ENCODE data around the gene FOS. TPM values are rescaled to one million over a fixed set of nuclear protein-coding genes. Genes with fewer than 3 reads are reported as not detected.
"Not testable (repeated sequence)": the region's sequence is repeated elsewhere in the genome, so short reads cannot be mapped to it uniquely, and the experiment has no call there.

Gene FOS
- total and polyA plus RNA-seq, 7 donors = 108 to 1,048 (median 374) TPM

DNA sequence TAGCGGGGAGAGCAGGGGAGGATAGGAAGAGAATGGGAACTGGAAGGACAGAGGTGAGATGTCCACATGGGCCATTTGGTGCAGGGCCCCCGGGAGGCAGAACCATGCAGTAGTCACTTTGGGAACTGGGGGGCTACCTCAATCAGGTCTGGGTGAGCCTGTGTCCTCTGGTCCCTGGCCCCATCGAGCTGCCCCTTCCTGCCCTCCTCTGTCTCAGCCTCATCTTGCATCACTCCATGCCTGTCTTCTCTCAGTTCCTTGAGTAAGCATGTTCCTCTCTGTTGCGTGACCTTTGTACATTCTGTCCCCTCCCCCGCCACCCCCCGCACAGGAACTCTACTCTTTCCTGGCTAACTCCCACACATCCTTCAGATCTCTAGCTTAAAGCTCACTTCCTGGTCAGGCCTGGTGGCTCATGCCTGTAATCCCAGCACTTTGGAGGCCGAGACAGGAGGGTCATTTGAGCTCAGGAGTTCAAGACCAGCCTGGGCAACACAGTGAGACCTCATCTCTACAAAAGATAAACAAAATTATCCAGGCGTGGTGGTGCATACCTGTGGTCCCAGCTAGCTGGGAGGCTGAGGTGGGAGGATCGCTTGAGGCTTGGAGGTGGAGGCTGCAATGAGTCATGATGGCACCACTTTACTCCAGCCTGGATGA lies 23.2 kb downstream of the FOS start:
- WGBS, 2 donors = 39 to 56% methylated on average over 9 of the region's 9 CpGs
- no peaks in the 10 kb centered on the region for H3K36me3 ChIP-seq
- no peaks in the 10 kb centered on the region for H3K9me3 ChIP-seq
- no peaks in the 10 kb centered on the region for H3K27me3 ChIP-seq
- H3K4me1 ChIP-seq = peaks cover 0 to 3% (median 0%) of the 10 kb centered on the region in 4 donors
- peak; percentile 77 for DNase-seq
- H3K27ac ChIP-seq = peak overlapping the region in 2 of 4 donors; percentile 27 to 46
- TF ChIP-seq, protein P1, sequence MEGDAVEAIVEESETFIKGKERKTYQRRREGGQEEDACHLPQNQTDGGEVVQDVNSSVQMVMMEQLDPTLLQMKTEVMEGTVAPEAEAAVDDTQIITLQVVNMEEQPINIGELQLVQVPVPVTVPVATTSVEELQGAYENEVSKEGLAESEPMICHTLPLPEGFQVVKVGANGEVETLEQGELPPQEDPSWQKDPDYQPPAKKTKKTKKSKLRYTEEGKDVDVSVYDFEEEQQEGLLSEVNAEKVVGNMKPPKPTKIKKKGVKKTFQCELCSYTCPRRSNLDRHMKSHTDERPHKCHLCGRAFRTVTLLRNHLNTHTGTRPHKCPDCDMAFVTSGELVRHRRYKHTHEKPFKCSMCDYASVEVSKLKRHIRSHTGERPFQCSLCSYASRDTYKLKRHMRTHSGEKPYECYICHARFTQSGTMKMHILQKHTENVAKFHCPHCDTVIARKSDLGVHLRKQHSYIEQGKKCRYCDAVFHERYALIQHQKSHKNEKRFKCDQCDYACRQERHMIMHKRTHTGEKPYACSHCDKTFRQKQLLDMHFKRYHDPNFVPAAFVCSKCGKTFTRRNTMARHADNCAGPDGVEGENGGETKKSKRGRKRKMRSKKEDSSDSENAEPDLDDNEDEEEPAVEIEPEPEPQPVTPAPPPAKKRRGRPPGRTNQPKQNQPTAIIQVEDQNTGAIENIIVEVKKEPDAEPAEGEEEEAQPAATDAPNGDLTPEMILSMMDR (IDR thresholded peaks at IDR 0.05) = no peak
- TF ChIP-seq POLR2A (IDR thresholded peaks at IDR 0.05) (no peak), POLR2AphosphoS5 (IDR thresholded peaks at IDR 0.05) (peak in 3 of 4 donors; percentile 16 to 50 (median 46)), EP300 (IDR thresholded peaks at IDR 0.05) (peak in 1 of 4 donors; percentile 56)
- intact Hi-C loops (cut with DNase I) = loop anchor here (10.0 kb wide), 1 partner anchor 357 kb away; no protein-coding TSS in a partner anchor
- no peak overlapping the region for H3K4me3 ChIP-seq

GRCh38 chr14:75303381-75303789 lies 24.8 kb downstream of the FOS start:
- H3K27me3 ChIP-seq = no peaks in the 10 kb centered on the region
- peak overlapping the region in 2 of 4 donors; percentile 13 to 46 for H3K27ac ChIP-seq
- H3K4me3 ChIP-seq = no peak overlapping the region
- peak; percentile 86 for DNase-seq
- no peaks in the 10 kb centered on the region for H3K9me3 ChIP-seq
- no peaks in the 10 kb centered on the region for H3K36me3 ChIP-seq
- intact Hi-C loops (cut with DNase I) = loop anchor here (1.0 to 10.0 kb wide), 2 partner anchors 171 to 359 kb away; no protein-coding TSS in a partner anchor
- peaks cover 0 to 3% (median 0%) of the 10 kb centered on the region in 4 donors for H3K4me1 ChIP-seq
- TF ChIP-seq POLR2A (IDR thresholded peaks at IDR 0.05) (no peak), POLR2AphosphoS5 (IDR thresholded peaks at IDR 0.05) (peak in 1 of 4 donors; percentile 18), EP300 (IDR thresholded peaks at IDR 0.05) (no peak)
- TF ChIP-seq, protein P1 (IDR thresholded peaks at IDR 0.05) = peak; percentile 83 to 90 (median 84)
- 22 to 28% methylated on average over 15 of the region's 15 CpGs for WGBS, 2 donors

GRCh38 chr14:75306410-75306809 lies 27.8 kb downstream of the FOS start:
- intact Hi-C loops (cut with DNase I) = loop anchor here (10.0 kb wide), 1 partner anchor 362 kb away; no protein-coding TSS in a partner anchor
- DNase-seq, H3K36me3 ChIP-seq: not testable (repeated sequence)

GRCh38 chr14:75306927-75307699 lies 28.5 kb downstream of the FOS start:
- intact Hi-C loops (cut with DNase I) = loop anchor here (10.0 kb wide), 1 partner anchor 362 kb away; no protein-coding TSS in a partner anchor
- H3K4me3 ChIP-seq = no peak overlapping the region
- no peak overlapping the region for H3K27ac ChIP-seq
- TF ChIP-seq POLR2AphosphoS5 (IDR thresholded peaks at IDR 0.05) (no peak), EP300 (IDR thresholded peaks at IDR 0.05) (no peak), POLR2A (IDR thresholded peaks at IDR 0.05) (no peak)
- H3K4me1 ChIP-seq = peaks cover 0 to 23% (median 19%) of the 10 kb centered on the region in 4 donors
- no peak for DNase-seq
- WGBS, 2 donors = 71 to 78% methylated on average over 9 of the region's 9 CpGs
- no peaks in the 10 kb centered on the region for H3K36me3 ChIP-seq
- no peaks in the 10 kb centered on the region for H3K27me3 ChIP-seq
- no peaks in the 10 kb centered on the region for H3K9me3 ChIP-seq

More at GRCh38 chr14:75306410-75306809, 27.8 kb downstream of the FOS start:
- H3K27ac ChIP-seq, H3K9me3 ChIP-seq, H3K27me3 ChIP-seq, H3K4me3 ChIP-seq: not testable (repeated sequence)
- peaks cover 0 to 16% (median 15%) of the 10 kb centered on the region in 4 donors for H3K4me1 ChIP-seq
- WGBS, 2 donors = 64 to 80% methylated on average over 4 of the region's 4 CpGs

DNA sequence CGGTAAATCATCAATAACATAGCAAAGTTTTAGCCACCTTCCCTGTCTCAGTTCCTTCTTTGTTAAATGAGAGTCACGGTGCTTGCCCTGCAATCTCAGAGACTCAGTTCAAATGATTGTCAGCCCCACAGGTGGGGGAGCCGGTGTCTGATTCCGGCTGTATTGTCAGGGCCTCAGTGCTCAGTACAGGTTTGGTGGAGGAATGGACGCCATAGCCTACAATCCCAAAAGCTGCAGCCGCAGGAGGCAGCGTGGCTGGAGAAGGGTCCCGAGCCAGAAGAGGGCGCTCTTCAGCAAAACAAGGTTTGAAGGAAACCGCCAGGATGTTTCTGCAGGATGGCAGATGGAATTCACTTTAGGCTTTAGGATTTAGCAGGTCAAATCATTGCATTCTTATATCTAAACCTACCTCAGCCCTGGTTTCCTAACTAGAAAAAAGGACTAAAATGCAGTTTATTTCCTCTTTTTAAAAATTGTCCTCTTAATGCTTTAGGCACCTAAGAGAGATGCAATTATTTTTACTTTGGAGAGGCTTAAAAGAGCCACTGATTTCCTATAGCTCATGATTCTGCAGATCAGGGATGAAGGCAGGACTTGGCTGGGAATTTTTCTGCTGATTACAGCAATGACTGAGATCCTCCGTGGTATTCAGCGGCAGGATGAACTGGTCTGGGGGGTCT lies 29.2 kb downstream of the FOS start:
- Histone ChIP-seq H3K9me3 (no peaks in the 10 kb centered on the region), H3K27ac (no peak overlapping the region), H3K4me1 (peaks cover 0 to 26% (median 19%) of the 10 kb centered on the region in 4 donors), H3K4me3 (no peak overlapping the region), H3K36me3 (no peaks in the 10 kb centered on the region), H3K27me3 (no peaks in the 10 kb centered on the region)
- peak in 2 of 4 donors; percentile 23 to 50 for TF ChIP-seq POLR2AphosphoS5 (IDR thresholded peaks at IDR 0.05)
- TF ChIP-seq, protein P1 (IDR thresholded peaks at IDR 0.05) = peak; percentile 73 to 93 (median 78)
- no peak for TF ChIP-seq EP300 (IDR thresholded peaks at IDR 0.05)
- TF ChIP-seq POLR2A (IDR thresholded peaks at IDR 0.05) = no peak
- intact Hi-C loops (cut with DNase I) = loop anchor here (1.0 to 10.0 kb wide), 3 partner anchors 119 to 363 kb away; no protein-coding TSS in a partner anchor
- WGBS, 2 donors = 22 to 26% methylated on average over 12 of the region's 12 CpGs
- peak; percentile 93 for DNase-seq

DNA sequence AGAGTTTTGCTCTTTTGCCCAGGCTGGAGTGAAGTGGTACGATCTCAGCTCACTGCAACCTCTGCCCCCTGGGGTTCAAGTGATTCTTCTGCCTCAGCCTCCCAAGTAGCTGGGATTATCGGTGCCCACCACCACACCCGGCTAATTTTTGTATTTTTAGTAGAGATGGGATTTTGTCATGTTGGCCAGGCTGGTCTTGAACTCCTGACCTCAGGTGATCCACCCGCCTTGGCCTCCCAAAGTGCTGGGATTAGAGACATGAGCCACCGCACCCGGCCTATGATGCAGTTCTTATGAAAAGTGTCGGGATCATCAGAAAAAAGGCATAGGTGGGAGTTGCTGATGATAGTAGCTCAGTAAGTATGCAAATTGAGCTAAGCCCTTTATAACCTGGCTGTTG lies 30.4 kb downstream of the FOS start:
- not testable (repeated sequence) for H3K27ac ChIP-seq, H3K27me3 ChIP-seq, H3K4me3 ChIP-seq, H3K9me3 ChIP-seq, H3K36me3 ChIP-seq
- intact Hi-C loops (cut with DNase I) = loop anchor here (1.0 to 10.0 kb wide), 3 partner anchors 118 to 364 kb away; no protein-coding TSS in a partner anchor
- 88 to 89% methylated on average over 7 of the region's 7 CpGs for WGBS, 2 donors
- peaks cover 0 to 26% (median 17%) of the 10 kb centered on the region in 4 donors for H3K4me1 ChIP-seq
- DNase-seq = peak; percentile 40

DNA sequence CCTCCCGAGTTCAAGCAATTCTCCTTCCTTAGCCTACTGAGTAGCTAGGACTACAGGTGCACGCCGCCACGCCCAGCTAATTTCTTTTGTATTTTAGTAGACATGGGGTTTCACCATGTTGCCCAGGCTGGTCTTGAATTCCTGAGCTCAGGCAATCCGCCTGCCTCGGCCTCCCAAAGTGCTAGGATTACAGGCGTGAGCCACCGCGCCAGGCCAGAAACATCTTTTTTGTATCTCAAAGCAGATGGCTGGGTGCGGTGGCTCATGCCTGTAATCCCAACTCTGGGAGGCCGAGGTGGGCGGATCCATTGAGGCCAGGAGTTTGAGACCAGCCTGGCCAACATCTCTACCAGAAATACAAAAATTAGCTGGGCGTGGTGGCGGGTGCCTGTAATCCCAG lies 30.9 kb downstream of the FOS start:
- not testable (repeated sequence) for H3K27me3 ChIP-seq, H3K36me3 ChIP-seq, H3K4me3 ChIP-seq, H3K9me3 ChIP-seq
- intact Hi-C loops (cut with DNase I) = loop anchor here (2.0 to 10.0 kb wide), 2 partner anchors 117 to 365 kb away; no protein-coding TSS in a partner anchor
- H3K4me1 ChIP-seq = peaks cover 0 to 26% (median 17%) of the 10 kb centered on the region in 4 donors
- DNase-seq = peak; percentile 58
- peak overlapping the region in 1 of 4 donors; percentile 78 for H3K27ac ChIP-seq
- WGBS, 2 donors = 85 to 92% methylated on average over 14 of the region's 14 CpGs

Data from sigmoid colon (tissue), 7 donors.